Measurements from ENCODE around the gene NDUFC2. TPM values are rescaled to one million over a fixed set of nuclear protein-coding genes. Genes with fewer than 3 reads are reported as not detected.
"Not testable (repeated sequence)": the region's sequence is repeated elsewhere in the genome, so short reads cannot be mapped to it uniquely, and the experiment has no call there.

Gene NDUFC2
- polyA plus RNA-seq, 4 donors: 138 to 205 (median 167) TPM

GRCh38 chr11:78057462-78058055, 22.1 kb downstream of the NDUFC2 start:
- no peak for DNase-seq (ENCODE audit: low read depth in 4 of 4, low spot score in 3 of 4)

DNA sequence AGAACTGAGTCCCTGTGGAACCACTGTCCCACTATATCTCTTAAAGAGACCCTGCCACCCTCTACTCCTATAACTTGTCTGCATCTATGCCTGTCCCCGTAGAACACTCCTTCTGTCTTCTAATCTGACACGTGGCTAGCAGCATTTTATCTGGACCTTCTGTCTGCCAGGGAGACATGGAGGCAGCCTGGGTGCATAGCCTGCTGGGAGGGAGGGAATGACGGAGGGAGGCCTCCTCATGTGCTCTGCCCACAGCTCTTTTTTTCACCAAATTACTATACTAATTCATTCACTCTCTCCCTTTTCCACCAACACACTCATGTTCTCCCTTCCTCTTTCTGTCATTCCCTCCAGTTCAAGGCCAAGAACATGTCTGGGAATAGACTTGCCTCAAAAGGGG, 23.6 kb downstream of the NDUFC2 start:
- DNase-seq (ENCODE audit: low read depth in 4 of 4, low spot score in 3 of 4): no peak

DNA sequence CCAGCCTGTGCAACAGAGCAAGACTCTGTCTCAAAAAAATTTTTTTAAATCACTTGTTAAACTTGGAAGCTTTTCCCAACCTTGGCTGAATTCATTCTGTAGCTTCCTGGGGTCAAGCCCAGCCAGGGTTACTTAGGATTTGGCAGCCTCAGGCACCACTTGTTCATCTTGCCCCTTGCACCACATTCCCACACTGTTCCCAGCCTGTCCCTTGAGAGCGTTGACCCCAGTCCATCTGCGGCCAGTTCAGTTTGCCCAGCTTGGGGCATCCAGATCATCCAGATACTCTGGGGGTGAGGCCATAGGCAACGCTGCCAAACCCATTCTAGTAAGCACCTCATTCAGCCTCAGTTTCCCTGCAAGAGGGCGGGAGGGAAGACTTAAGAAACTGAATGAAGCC, 24.7 kb downstream of the NDUFC2 start:
- DNase-seq (ENCODE audit: low read depth in 4 of 4, low spot score in 3 of 4): no peak

GRCh38 chr11:78050964-78051831, 28.5 kb downstream of the NDUFC2 start:
- DNase-seq (ENCODE audit: low read depth in 4 of 4, low spot score in 3 of 4): no peak

DNA sequence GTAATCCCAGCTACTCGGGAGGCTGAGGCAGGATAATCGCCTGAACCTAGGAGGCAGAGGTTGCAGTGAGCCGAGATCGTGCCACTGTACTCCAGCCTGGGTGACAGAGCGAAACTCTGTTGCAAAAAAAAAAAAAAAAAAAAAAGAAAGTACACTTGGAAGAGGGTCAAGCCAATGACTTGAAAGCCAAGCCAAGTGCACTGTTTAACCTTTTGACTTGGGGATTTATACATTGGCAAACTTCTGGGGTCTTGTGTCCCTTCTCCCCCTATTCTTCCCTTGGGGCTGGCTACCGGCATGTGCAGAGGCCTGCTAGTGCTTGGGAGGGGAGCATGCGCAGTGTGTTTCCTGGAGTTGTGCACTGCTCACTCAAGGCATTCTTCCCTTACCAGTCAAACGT, 30.3 kb downstream of the NDUFC2 start:
- DNase-seq (ENCODE audit: low read depth in 4 of 4, low spot score in 3 of 4): no peak

- no peak for DNase-seq (ENCODE audit: low read depth in 4 of 4, low spot score in 3 of 4)
Measured at GRCh38 chr11:78048561-78048960, 31.1 kb downstream of the NDUFC2 start.

- no peak for DNase-seq (ENCODE audit: low read depth in 4 of 4, low spot score in 3 of 4)
Measured at GRCh38 chr11:78046486-78046854, 33.2 kb downstream of the NDUFC2 start.

- DNase-seq (ENCODE audit: low read depth in 4 of 4, low spot score in 3 of 4): peak in 3 of 4 donors; percentile 64 to 77 (median 72)
Measured at GRCh38 chr11:78045851-78046485, 33.7 kb downstream of the NDUFC2 start.

DNA sequence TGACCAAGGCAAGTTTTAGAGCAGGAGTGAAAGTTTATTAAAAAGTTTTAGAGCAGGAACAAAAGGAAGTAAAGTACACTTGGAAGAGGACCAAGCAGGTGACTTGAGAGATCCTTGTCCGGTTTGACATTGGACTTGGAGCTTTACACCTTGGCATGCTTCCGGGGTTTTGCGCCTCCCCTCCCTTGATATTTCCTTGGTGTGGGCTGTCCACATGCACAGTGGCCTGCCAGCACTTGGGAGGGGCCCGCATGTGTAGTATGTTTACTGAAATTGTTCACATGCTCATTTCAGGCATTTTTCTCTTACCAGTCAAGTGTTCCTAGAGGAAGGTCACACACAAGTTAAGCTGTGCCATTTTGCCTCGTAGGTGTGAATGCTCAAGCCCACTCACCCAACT, 35.0 kb downstream of the NDUFC2 start:
- no peak for DNase-seq (ENCODE audit: low read depth in 4 of 4, low spot score in 3 of 4)

GRCh38 chr11:78041843-78042440, 37.7 kb downstream of the NDUFC2 start:
- no peak for DNase-seq (ENCODE audit: low read depth in 4 of 4, low spot score in 3 of 4)

DNA sequence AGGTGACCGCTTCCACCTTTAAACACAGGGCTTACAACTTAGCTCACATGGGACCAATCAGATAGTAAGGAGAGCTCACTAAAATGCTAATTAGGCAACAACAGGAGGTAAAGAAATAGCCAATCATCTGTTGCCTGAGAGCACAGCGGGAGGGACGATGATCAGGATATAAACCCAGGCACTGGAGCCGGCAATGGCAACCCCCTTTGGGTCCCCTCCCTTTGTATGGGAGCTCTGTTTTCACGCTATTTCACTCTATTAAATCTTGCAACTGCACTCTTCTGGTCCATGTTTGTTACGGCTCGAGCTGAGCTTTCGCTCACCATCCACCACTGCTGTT, 38.3 kb downstream of the NDUFC2 start:
- DNase-seq (ENCODE audit: low read depth in 4 of 4, low spot score in 3 of 4): not testable (repeated sequence)

DNA sequence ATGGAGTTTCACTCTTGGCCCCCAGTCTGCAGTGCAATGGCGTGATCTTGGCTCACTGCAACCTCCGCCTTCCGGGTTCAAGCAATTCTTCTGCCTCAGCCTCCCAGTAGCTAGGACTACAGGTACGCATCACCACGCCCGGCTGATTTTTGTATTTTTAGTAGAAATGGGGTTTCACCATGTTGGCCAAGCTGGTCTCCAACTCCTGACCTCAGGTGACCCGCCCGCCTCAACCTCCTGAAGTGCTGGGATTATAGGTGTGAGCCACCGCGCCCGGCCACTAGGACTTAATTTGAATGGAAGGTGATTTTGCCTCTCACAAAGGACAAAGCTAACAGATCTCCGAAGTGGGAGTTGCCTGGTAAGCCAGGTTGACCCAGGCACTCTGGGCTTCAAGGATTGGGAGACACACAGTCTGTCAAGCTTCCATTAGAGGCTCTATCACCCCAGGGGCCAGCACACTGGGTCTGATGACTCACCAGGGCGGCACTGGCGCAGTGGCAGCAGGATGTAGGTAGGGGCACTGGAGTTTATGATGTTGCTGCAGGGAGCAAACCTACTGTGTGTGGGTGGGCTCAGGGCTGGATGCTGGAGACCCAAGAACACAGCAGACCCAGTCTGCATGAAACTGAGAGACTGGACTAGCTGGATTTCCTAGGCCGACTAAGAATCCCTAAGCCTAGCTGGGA, 38.8 kb downstream of the NDUFC2 start:
- DNase-seq (ENCODE audit: low read depth in 4 of 4, low spot score in 3 of 4): no peak

GRCh38 chr11:78039919-78040671, 39.6 kb downstream of the NDUFC2 start:
- no peak for DNase-seq (ENCODE audit: low read depth in 4 of 4, low spot score in 3 of 4)

DNA sequence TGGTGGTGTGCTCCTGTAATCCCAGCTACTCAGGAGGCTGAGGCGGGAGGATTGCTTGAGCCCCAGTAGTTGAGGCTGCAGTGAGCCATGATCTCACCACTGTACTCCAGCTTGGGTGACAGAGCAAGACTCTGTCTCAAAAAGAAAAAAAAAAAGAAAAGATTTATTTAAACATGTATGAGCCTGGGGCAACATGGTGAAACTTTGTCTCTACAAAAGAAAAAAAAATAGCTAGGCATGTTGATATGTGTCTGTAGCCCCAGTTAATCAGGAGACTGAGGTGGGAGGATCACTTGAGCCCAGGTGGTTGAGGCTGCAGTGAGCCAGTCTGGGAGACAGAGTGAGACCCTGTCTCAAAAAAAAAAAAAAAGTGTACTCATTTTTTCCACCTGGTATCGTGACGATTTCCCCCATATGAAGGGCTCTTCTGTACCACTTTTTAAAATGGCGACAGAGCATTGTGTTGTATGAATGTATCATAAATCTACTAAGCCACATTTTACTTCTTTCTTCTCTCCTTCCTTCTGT, 40.2 kb downstream of the NDUFC2 start:
- DNase-seq (ENCODE audit: low read depth in 4 of 4, low spot score in 3 of 4): no peak

DNA sequence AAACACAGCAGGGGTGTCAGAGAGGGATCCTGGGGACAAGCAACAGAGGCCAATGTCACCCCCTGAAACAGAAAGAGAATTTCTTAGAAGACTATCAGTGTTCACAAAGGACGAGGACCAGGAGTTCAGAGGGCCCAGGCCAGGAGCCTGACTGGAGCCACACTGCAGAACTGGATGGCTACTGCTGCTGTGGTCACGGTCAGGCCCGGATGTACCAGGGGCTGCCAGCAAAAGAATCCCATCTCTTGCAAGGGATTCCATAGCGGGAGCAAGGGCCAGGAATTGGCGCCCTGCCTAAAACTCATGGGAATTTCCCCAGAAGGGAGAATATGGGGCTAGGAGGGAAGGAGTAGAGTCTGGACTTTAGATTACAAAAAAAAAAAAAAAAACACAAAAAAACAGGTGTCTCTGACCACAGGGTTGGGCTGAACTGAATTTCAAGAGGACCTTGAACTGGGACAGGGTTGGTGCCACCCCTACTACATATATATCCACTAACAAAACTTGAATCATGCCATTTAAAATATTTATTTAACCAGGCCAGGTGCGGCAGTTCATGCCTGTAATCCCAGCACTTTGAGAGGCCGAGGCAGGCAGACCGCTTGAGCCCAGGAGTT, 40.9 kb downstream of the NDUFC2 start:
- no peak for DNase-seq (ENCODE audit: low read depth in 4 of 4, low spot score in 3 of 4)

DNA sequence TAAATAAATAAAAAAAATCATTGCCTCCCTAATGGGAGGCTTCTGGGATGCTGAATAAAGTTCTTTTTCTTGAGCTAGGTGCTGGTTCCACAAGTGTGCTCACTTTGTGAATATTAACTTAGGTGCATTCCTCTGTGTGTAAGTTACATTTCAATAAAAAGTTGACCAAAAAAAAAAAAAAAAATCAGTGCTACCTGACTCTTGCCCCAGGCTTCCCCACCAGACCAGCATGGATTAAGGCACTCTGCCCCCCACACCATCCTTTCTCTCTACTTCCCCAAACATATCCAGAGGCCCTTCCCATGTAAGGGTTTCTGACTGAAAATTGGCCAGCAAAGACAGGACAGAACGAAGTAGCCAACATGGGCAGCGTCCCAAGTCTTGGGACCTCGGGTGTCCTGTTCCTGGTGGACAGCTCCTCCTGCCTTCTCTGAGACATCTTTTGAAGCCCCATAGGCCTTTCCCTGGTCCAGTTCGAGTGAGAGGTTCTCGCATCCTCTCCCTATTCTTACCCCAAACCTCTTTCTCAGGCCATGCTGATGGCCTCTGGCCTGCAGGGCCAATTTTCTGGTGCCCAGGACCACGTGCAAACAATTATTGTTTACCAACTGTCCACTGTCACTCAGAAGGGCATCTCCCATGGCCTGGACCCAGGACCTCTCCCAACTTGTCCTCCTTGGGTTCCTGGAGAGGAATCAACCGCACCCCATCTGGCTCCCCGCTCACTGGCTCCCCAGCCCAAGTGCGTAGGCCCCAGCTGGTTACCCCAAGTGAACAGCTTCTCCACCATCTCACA, 41.6 kb downstream of the NDUFC2 start:
- DNase-seq (ENCODE audit: low read depth in 4 of 4, low spot score in 3 of 4): no peak

- DNase-seq (ENCODE audit: low read depth in 4 of 4, low spot score in 3 of 4): no peak
Measured at GRCh38 chr11:78037056-78037455, 42.6 kb downstream of the NDUFC2 start.

DNA sequence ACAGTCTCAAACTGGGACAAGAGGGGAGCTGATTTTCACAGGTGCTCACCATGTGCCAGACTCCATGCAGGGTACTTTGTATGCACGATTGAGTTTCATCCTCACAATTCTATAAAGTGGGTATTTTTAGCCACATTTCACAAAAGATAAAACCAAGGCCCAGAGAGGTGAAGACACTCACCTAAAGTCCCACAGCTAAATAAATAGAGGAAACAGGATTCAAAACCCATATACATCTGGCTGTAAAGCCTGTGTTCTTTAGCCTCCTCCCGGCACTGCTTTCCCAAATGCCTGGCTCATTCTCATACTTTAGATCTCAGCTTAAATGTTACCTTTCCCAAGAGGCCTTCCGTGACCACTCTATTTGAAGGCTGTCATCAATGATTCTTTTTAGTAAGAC, 43.3 kb downstream of the NDUFC2 start:
- DNase-seq (ENCODE audit: low read depth in 4 of 4, low spot score in 3 of 4): no peak

DNA sequence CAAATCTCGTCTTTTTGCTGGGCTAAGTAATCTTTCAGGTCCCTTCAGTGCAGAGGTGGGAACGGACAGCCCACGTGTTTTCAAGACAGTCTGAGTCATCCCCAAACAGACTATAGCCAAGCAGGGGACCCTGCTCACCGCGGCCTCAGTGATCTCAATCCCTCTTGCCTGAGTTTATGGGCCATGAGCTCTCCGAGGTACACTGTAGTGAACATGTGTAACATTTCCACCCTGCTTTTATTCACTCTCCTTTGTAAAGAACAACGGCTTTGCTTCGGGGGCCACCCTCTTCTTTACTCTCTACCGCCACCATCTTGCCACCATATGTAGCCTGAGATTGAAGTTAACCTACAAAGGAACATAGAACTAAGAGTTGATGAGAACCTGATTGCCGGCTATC, 45.0 kb downstream of the NDUFC2 start:
- no peak for DNase-seq (ENCODE audit: low read depth in 4 of 4, low spot score in 3 of 4)
